GM12872 (cell line): Measurements from ENCODE around the gene VGLL1.

Experiments used
- TF ChIP-seq, protein P1 (sequence below): IDR thresholded peaks from 3 replicates; pipeline ENCODE4 v1.5.1; 2011; ENCODE audit warnings: low read depth, mild to moderate bottlenecking, low read length, moderate library complexity; ENCODE audit not compliant: insufficient read depth

The VGLL1 gene

DNA sequence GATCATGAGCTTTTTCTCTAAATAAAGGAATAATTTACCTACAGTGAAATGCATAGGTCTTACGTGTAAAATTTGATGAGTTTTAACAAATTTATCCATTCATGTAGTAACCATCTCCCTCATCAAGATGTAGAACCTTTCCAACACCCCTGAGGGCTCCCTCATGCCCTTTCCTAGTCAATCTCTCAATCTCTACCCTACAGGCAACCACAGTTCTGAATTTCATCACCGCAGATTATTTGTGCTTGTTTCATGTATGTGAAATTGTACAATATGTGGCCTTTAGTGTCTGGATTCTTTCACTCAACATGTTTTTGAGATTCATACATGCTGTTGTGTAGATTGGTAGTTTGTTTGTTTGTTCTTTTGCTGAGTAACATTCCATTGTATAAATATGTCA lies 2.1 kb downstream of the VGLL1 start:
- TF ChIP-seq, protein P1, sequence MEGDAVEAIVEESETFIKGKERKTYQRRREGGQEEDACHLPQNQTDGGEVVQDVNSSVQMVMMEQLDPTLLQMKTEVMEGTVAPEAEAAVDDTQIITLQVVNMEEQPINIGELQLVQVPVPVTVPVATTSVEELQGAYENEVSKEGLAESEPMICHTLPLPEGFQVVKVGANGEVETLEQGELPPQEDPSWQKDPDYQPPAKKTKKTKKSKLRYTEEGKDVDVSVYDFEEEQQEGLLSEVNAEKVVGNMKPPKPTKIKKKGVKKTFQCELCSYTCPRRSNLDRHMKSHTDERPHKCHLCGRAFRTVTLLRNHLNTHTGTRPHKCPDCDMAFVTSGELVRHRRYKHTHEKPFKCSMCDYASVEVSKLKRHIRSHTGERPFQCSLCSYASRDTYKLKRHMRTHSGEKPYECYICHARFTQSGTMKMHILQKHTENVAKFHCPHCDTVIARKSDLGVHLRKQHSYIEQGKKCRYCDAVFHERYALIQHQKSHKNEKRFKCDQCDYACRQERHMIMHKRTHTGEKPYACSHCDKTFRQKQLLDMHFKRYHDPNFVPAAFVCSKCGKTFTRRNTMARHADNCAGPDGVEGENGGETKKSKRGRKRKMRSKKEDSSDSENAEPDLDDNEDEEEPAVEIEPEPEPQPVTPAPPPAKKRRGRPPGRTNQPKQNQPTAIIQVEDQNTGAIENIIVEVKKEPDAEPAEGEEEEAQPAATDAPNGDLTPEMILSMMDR: no peak

DNA sequence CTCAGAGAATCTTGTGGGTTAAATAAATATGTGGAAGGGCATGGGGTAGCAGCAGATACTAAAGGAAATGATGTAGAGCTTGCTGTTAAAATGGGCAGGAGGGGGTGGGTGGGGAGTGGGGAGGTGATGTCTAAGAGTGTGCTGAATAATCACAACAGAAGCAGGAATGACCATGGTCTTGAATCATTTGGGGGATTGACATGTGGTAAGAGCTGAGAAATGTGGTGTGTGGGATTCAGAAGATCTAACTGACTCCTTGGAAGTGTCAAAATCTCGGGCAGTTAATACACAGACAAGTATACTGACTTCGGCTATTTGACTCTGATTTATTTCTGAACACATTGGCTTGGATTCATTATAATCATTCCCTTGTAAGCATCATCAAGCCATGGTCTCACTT lies 6.8 kb downstream of the VGLL1 start:
- TF ChIP-seq, protein P1: no peak

DNA sequence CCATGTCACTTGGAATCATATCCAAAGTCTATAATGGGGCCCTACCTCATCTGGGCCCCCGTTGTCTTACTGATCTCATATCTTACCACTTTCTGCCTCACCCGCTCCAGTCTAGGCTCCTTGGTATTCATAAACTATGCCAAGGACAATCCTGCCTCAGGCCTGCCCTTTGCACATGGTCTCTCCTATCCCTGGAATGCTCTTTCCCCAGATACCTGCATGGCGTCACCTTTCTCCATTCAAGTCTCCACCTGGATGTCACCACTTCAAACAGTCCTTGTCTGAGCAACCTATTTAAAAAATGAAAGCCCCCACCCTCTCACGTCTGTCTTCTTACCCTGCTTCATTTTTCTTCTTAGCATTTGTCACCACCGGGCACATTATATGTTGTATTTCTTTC lies 8.2 kb downstream of the VGLL1 start:
- TF ChIP-seq, protein P1: no peak

DNA sequence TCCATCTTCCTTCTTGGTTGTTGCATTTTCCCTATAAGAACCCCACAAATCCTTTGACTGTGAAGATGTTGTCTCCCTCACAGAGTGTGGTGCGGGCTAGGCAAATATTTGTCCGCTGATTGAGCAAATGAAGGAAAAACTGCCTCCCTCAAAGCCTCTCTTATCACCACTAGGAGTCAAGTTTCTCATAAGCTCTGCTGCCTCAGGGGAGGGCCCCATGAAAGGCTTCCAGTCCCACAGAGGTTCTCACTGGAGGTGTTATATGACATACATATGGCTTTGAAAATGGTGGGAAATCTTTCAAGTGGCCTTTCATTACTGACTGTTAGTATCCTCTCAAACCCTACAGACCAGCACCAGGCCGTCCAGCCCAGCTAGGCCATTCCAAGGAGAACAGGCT lies 9.3 kb downstream of the VGLL1 start:
- TF ChIP-seq, protein P1: no peak

DNA sequence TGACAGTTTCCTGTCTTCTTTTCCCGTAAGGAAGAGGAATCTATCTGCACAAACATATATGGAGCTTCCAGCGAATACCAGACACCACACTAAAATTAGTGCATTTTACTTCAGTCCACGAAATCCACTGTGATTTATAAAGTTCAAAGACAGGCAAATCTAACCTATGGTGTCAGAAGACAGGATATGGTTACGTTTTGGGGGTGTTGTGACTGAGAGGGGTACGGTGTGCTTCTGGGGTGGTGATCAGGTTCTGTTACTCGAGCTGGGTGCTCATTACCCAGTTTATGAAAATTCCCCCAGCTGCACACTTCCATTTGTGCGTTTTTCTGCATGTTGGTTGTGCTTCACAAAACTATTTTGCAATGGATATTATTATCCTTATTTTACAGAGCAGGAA lies 10.3 kb downstream of the VGLL1 start:
- TF ChIP-seq, protein P1: no peak

DNA sequence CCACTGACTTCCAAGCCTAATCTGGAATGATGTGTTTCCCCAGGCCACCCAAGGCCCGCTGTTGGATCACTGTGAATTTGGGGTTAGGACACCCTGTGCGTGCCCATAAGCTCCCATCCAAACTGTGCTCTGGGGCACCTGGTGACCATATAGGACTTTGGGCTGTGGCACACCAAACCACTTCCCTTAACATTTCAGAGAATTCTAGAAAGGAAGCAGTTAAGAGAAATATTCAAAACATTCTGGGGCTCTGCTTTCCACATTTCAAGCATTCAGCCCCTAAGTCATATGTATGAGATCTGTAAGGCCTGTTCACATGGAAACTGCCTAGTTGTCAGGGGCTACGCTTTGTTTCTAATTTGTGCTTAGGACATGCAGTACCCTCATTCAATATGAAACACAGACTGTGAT lies 14.4 kb downstream of the VGLL1 start:
- TF ChIP-seq, protein P1: no peak

DNA sequence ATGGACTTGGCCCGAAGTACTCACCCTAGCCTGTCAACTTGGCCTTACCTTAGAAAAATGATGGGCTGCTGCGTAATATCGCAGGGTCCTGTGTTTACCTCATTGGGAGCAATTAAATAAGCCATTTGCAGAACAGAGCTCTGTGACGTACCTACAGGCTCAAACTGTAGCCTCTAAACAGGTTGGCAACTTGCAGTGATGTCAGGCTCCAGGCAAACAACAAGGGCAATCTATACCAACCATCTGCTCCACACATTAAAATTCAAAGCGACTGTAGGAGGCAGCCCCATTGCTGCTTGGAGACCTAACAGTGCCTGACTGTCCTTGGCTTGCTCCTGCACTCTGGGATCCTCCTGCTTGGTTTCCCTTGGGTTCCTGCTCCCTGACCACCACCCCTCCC lies 17.2 kb downstream of the VGLL1 start:
- TF ChIP-seq, protein P1: no peak

DNA sequence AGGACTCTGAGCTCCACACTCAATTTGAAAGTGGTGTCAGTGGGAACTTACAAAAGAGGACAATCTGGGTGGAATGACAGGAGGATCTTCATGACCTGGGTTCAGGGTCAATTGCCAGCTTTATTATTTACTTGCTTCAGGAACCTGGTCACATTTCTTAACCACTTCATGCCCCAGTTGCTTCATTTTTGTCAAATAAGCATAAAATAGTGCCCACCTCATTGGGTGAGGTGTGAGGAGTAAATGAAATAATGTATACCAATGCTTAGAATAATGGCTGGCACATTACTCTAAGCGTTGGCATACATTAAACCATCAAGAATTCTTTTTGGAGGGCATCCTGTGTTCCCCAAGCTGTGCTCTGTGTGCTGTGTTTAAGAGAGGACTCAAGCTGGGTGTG lies 19.4 kb downstream of the VGLL1 start:
- TF ChIP-seq, protein P1: no peak
